ENCODE data around the gene GULP1.

GRCh38 chr2:188485496-188485895 lies 193.8 kb downstream of the GULP1 start:
- TF ChIP-seq POLR2A (IDR thresholded peaks at IDR 0.05) (no peak), CTCF (IDR thresholded peaks at IDR 0.05) (no peak), EP300 (IDR thresholded peaks at IDR 0.05) (no peak), POLR2AphosphoS5 (IDR thresholded peaks at IDR 0.05) (no peak)
